SK-N-SH (cell line): ENCODE measurements around the gene SLC7A6.

Experiments
- CTCF ChIP-seq: fragments of 200-600 bp; sonication (generic); IDR thresholded peaks from 2 replicates; pipeline ENCODE4 v1.6.1; 2017; ENCODE audit warnings: antibody characterized with exemption, mild to moderate bottlenecking, moderate library complexity
- EZH2phosphoT487 ChIP-seq: fragments of 200-600 bp; sonication (generic); IDR thresholded peaks from 2 replicates; pipeline ENCODE4 v1.6.1; 2017; ENCODE audit warnings: low read depth, mixed run types, mild to moderate bottlenecking, antibody characterized with exemption, moderate library complexity, borderline replicate concordance
- RAD21 ChIP-seq: IDR thresholded peaks from 2 replicates; pipeline ENCODE4 v1.6.1; 2012; ENCODE audit warnings: mild to moderate bottlenecking, low read length
- TF ChIP-seq, protein P1 (sequence below): IDR thresholded peaks from 2 replicates; pipeline ENCODE4 v1.6.1; 2012; ENCODE audit warnings: mild to moderate bottlenecking, low read depth, low read length, moderate library complexity
- TF ChIP-seq, protein P2 (sequence below): IDR thresholded peaks from 2 replicates; pipeline ENCODE4 v1.4.0; 2012; ENCODE audit warnings: low read depth

DNA sequence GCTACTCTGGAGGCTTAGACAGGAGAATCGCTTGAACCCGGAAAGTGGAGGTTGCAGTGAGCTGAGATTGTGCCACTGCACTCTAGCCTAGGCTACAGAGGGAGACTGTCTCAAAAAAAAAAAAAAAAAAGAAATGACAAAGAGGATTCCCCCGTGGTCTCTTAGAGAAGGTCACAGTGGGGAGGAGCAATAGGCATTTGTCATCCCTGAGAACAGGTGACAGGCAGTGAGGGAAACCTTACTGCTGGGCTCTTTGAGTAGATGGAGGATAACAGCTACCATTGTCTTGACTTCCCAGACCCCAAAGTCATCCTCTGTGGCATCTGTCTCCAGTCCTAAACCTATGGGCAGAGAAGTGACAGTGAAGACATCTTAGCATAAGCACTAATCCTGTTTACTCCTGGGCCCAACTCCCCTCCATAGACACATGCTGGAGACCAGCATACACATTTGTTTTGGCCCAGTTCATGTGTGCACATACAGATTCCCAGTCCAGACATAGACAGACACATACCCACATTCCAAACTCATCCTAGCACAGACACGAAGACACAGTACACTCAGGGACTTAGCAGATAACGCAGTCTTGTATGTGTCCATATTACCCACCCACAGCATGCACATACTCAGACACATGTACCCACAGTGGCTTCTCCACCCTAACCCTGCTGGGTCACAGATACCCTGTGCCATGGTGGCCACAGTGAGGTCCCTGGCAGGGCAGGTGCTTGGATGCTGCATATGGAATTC, 31.1 kb upstream of the SLC7A6 start:
- TF ChIP-seq CTCF (no peak), EZH2phosphoT487 (no peak), RAD21 (no peak)
- TF ChIP-seq, protein P1, sequence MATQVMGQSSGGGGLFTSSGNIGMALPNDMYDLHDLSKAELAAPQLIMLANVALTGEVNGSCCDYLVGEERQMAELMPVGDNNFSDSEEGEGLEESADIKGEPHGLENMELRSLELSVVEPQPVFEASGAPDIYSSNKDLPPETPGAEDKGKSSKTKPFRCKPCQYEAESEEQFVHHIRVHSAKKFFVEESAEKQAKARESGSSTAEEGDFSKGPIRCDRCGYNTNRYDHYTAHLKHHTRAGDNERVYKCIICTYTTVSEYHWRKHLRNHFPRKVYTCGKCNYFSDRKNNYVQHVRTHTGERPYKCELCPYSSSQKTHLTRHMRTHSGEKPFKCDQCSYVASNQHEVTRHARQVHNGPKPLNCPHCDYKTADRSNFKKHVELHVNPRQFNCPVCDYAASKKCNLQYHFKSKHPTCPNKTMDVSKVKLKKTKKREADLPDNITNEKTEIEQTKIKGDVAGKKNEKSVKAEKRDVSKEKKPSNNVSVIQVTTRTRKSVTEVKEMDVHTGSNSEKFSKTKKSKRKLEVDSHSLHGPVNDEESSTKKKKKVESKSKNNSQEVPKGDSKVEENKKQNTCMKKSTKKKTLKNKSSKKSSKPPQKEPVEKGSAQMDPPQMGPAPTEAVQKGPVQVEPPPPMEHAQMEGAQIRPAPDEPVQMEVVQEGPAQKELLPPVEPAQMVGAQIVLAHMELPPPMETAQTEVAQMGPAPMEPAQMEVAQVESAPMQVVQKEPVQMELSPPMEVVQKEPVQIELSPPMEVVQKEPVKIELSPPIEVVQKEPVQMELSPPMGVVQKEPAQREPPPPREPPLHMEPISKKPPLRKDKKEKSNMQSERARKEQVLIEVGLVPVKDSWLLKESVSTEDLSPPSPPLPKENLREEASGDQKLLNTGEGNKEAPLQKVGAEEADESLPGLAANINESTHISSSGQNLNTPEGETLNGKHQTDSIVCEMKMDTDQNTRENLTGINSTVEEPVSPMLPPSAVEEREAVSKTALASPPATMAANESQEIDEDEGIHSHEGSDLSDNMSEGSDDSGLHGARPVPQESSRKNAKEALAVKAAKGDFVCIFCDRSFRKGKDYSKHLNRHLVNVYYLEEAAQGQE, result no peak
- TF ChIP-seq, protein P2, sequence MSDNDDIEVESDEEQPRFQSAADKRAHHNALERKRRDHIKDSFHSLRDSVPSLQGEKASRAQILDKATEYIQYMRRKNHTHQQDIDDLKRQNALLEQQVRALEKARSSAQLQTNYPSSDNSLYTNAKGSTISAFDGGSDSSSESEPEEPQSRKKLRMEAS, result no peak
